Measurements from ENCODE around the gene IRF3.

IRF3 gene

GRCh38 chr19:49687566-49688316 is 22.1 kb upstream of the IRF3 start:
- DNase-seq (ENCODE audit: low read depth in 2 of 2) = no peak

GRCh38 chr19:49687150-49687549 is 21.5 kb upstream of the IRF3 start:
- no peak for DNase-seq (ENCODE audit: low read depth in 2 of 2)

- no peak for DNase-seq (ENCODE audit: low read depth in 2 of 2)
Measured at GRCh38 chr19:49686503-49687088, 20.9 kb upstream of the IRF3 start.

- DNase-seq (ENCODE audit: low read depth in 2 of 2) = no peak
Measured at GRCh38 chr19:49685845-49686332, 20.2 kb upstream of the IRF3 start.

- no peak for DNase-seq (ENCODE audit: low read depth in 2 of 2)
Measured at GRCh38 chr19:49684983-49685553, 19.4 kb upstream of the IRF3 start.

GRCh38 chr19:49684251-49684982 is 18.8 kb upstream of the IRF3 start:
- no peak for DNase-seq (ENCODE audit: low read depth in 2 of 2)

- DNase-seq (ENCODE audit: low read depth in 2 of 2) = no peak
Measured at GRCh38 chr19:49683814-49684250, 18.2 kb upstream of the IRF3 start.

GRCh38 chr19:49682274-49682673 is 16.6 kb upstream of the IRF3 start:
- DNase-seq (ENCODE audit: low read depth in 2 of 2) = no peak

GRCh38 chr19:49681830-49682229 is 16.2 kb upstream of the IRF3 start:
- DNase-seq (ENCODE audit: low read depth in 2 of 2) = no peak

- DNase-seq (ENCODE audit: low read depth in 2 of 2) = peak; percentile 82 to 87
Measured at GRCh38 chr19:49680421-49681351, 15.0 kb upstream of the IRF3 start.

GRCh38 chr19:49679771-49680413 is 14.2 kb upstream of the IRF3 start:
- no peak for DNase-seq (ENCODE audit: low read depth in 2 of 2)

GRCh38 chr19:49678985-49679770 is 13.5 kb upstream of the IRF3 start:
- no peak for DNase-seq (ENCODE audit: low read depth in 2 of 2)

- DNase-seq (ENCODE audit: low read depth in 2 of 2) = peak in 1 of 2 donors; percentile 68
Measured at GRCh38 chr19:49677901-49678674, 12.4 kb upstream of the IRF3 start.

- DNase-seq (ENCODE audit: low read depth in 2 of 2) = peak in 1 of 2 donors; percentile 34
Measured at GRCh38 chr19:49677231-49677900, 11.7 kb upstream of the IRF3 start, which contains the start of gene PRMT1. TSS of gene PRMT1 (plus strand) at chr19:49677271. CDS start at chr19:49677281, 10 bp downstream.

- peak; percentile 94 to 98 for DNase-seq (ENCODE audit: low read depth in 2 of 2)
Measured at GRCh38 chr19:49676784-49677230, 11.2 kb upstream of the IRF3 start.

GRCh38 chr19:49676136-49676783 is 10.6 kb upstream of the IRF3 start:
- DNase-seq (ENCODE audit: low read depth in 2 of 2) = no peak

GRCh38 chr19:49672131-49672919 is 6.7 kb upstream of the IRF3 start:
- peak in 1 of 2 donors; percentile 59 for DNase-seq (ENCODE audit: low read depth in 2 of 2)

All from stimulated activated CD8-positive, alpha-beta memory T cell treated with anti-CD3 and anti-CD28 coated beads, Interleukin-15, amount 100 ng/mL, for 4 hours (primary cell).